ENCODE results near the gene LDB3.

Gene LDB3

GRCh38 chr10:86651631-86652331, 16.5 kb upstream of the LDB3 start:
- DNase-seq: no peak

- no peak for DNase-seq
Measured at GRCh38 chr10:86652361-86653202, 15.7 kb upstream of the LDB3 start.

DNA sequence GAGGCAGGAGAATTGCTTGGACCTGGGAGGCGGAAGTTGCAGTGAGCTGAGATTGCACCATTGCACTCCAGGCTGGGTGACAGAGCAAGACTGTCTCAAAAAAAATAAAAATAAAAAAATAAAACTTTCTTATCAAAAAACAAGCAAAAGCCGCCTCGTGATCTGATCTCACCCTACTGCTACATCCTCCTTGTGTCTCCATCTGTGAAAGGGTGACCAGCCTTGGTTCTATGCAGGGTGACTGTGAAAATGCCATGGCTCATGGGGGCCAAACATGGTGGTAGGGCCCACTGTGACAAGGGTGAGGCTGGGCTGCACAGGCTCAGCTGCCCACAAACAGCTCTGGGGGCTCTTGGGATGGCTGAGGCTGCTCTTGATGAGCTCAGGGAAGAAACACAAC, 14.9 kb upstream of the LDB3 start:
- no peak for DNase-seq

GRCh38 chr10:86653987-86654386, 14.3 kb upstream of the LDB3 start:
- no peak for DNase-seq

DNA sequence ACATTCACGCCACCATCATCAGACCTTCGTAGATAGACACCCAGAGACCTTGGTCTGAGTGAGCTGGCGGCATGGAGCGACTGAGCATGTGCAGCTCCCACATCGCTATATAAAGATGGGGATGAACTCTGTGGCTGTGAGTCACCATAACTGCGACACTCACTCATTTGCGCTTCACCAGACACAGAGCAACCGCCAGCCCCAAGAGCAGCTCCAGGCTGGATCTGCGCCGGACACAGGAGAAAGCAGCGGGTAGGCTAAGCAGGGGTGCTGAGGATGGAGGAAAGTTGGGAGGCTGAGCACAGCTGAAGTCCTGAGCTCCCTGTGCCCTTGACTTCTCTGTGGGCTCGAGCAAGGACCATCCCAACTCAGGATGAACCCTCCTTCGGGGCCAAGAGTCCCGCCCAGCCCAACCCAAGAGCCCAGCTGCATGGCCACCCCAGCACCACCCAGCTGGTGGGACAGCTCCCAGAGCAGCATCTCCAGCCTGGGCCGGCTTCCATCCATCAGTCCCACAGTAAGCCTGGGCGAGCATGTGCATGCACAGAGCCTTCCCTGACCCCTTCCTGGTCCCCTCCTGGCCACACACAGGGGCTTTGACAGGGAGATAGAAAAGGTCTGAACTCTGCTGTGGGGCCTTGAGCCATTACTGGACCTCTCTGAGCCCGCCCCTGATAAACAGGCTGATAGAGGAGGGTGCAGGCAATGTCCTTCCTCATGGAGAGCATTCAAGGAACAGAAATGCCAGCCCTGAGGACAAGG, 13.7 kb upstream of the LDB3 start, which contains the start of gene OPN4:
TSS of gene OPN4 (plus strand) at position 137 of the 762 bp plus-strand sequence. CDS start at position 374, 237 bp downstream.
- DNase-seq: no peak

GRCh38 chr10:86655173-86655540, 13.2 kb upstream of the LDB3 start:
- no peak for DNase-seq

DNA sequence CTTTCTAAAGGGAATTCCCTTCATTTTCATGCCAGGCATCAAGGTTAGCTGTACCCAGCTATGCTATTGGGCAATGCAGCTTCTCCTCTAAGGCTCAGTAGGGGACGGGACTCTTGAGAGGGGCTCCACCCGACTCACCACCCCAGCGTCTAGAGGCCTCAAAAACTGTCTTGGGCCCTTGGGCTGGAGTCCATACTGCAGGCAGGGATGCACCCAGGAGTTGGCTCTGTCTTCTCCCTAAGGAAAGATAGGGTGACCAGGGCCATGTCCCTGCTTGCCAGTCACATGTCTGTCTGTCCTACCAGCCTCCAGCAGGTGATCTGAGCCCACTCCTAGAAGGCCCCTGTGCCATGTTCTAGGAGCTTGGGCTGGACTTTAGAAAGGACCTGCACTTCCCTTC, 12.7 kb upstream of the LDB3 start:
- DNase-seq: no peak

- no peak for DNase-seq
Measured at GRCh38 chr10:86657011-86657395, 11.3 kb upstream of the LDB3 start.

DNA sequence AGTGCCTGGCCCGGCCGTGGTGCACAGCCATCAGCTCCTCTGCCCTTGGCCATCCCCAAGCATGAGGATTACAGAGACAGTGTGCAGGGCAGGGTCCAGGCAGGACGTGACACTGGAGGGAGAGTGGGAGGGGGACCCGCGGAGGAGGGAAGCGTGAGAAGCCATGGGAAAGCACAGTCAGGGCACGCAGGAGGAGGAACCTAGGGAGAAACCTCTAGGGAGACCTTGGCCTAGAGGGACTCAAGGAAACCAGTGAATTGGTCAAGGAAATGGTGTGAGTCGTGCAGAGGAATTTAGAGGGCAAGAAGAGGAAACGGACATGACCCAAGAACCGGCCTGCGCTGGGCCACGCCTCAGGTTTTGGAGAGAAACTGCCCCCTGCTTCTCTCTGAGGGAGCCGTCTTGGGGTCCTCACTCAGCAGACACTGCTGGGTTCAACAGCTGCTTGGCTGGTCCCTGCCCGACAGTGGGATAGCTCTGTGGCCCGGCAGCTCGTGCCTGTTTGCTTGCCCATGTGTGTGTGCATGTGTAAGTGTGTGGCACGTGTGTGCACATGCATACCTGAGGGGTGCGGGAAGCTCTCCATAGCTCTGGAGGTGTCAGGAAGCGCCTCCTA, 10.8 kb upstream of the LDB3 start:
- no peak for DNase-seq

DNA sequence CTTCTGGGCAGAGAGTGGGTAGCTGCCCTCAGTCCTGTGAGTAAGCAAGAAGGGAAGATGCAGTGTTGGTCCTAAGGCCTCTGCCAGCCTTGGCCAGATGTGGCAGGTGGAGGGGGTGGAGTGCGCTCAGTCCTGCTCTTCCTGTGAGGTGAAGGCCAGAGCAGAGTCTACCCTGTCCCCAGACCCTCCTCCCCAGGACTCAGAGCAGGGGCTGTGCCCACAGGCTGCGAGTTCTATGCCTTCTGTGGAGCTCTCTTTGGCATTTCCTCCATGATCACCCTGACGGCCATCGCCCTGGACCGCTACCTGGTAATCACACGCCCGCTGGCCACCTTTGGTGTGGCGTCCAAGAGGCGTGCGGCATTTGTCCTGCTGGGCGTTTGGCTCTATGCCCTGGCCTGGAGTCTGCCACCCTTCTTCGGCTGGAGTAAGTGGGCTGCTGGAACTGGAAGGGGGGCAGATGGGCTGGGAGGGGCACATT, 10.0 kb upstream of the LDB3 start:
- no peak for DNase-seq

DNA sequence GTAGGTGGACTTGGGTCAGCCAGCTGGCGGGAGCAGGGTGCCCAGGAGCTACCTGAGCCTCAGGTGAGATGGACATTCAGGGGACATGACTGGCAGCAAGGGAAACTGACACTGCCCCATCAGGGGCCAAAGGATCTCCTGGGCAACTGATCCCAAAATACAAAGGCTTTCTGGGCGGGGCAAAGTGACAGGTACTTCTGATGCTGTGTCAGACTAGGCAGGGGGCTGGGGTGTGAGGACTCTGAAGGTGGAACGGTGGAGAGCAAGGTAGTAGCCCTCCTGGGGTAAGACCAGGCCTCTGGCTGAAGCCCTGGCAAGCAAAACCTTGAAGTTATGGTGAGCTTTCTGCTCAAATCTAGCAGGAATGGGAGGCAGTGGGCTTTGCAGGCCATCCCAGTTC, 9.6 kb upstream of the LDB3 start:
- no peak for DNase-seq

DNA sequence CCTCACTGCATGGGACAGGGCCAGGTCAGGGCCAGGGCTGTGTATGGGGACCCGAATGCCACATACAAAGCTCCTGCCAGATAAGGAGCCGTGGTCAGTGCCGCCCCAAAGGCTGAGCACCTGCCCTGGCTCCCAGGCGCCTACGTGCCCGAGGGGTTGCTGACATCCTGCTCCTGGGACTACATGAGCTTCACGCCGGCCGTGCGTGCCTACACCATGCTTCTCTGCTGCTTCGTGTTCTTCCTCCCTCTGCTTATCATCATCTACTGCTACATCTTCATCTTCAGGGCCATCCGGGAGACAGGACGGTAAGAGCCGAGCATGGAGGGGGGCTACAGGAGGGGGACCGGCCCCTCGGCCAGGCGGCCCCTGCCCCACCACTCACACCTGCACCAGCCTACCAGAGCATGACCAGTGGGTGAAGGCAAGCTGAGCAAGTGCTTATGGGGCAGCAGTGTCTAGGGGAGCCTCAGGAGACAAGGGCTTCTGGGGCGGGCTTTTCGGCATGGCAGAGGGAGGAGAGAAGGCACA, 9.1 kb upstream of the LDB3 start:
- no peak for DNase-seq

DNA sequence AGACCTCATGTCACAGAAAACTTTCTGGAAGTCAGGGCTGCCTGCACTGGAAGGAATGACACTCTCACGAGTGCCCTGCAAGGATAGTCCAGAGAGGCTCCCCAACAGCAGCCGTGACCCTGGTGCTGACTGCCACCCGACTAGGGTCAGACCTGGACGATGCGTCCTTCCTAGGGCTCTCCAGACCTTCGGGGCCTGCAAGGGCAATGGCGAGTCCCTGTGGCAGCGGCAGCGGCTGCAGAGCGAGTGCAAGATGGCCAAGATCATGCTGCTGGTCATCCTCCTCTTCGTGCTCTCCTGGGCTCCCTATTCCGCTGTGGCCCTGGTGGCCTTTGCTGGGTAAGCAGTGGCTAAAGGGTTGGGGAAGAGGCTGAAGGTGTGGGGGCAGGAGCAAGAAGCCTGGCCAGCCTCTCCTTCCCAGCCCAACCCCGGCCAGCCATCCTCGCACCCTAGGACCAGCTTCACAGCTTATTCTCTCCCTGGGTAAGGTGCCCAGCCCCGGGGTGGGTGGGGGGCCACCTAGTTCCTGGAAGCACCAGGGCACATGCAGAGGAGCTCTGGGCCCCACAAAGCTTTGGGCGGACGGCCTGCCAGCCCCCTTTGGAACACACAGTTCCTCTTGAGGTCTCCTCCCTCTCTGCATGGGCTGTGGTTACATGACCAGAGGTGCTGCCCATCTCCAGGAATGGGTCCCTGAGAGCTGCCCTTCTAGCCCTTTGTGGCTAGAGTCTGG, 8.4 kb upstream of the LDB3 start:
- DNase-seq: no peak

GRCh38 chr10:86661161-86662025, 6.9 kb upstream of the LDB3 start:
- no peak for DNase-seq

GRCh38 chr10:86662186-86663045, 5.9 kb upstream of the LDB3 start:
- DNase-seq: no peak

DNA sequence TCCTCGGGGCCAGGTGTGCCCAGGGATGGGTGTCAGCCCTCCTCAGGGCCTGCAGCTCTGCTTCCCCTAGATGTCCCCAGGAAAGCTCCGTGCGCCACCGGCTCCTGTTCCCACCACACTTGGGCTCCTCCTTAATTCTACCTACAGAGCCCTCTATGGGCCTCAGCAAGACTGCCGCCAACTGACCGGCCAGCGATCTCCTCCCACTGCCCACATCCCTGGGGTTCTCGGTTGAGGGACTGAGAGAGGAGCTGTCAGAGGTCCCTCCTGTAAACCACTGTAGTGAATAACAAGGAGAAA, 5.3 kb upstream of the LDB3 start:
- DNase-seq: no peak

GRCh38 chr10:86663576-86664339, 4.6 kb upstream of the LDB3 start:
- no peak for DNase-seq

- DNase-seq: no peak
Measured at GRCh38 chr10:86664341-86665217, 3.7 kb upstream of the LDB3 start.

Measured in activated effector memory CD4-positive, alpha-beta T cell treated with Interleukin-2 at 50 U/mL for 16 hours (primary cell).